ENCODE measurements around the gene UBE2C.

- TF ChIP-seq NRF1 (IDR thresholded peaks at IDR 0.05; ENCODE audit: low read depth, low read length): no peak
- no peak for TF ChIP-seq POLR2A (IDR thresholded peaks at IDR 0.05; ENCODE audit: control extremely low read depth in 1 of 2, low read depth in 2 of 2, low read length in 2 of 2)
- TF ChIP-seq CHD2 (IDR thresholded peaks at IDR 0.05; ENCODE audit: low read length): no peak
- TF ChIP-seq CTCF (IDR thresholded peaks at IDR 0.05; ENCODE audit: control extremely low read depth in 1 of 3, insufficient read depth in 1 of 3, low read depth in 1 of 3, low read length in 3 of 3): no peak
- TF ChIP-seq TEAD4 (IDR thresholded peaks at IDR 0.05; ENCODE audit: low read depth, low read length): no peak
These were observed 39.9 kb downstream of the UBE2C start for GRCh38 chr20:45852326-45852725.

All from H1 (cell line).